ES-I3 (cell line): ENCODE measurements around the gene PTP4A2.
"Not testable (repeated sequence)": the region's sequence is repeated elsewhere in the genome, so short reads cannot be mapped to it uniquely, and the experiment has no call there.

ENCODE experiments used
- H3K36me3 ChIP-seq: 2 replicates; pipeline ENCODE4 v1.6.1; 2013; ENCODE audit warnings: mild to moderate bottlenecking, low read length, control low read depth, moderate library complexity; ENCODE audit not compliant: insufficient read depth
- H3K4me1 ChIP-seq: 2 replicates; pipeline ENCODE4 v1.6.1; 2013; ENCODE audit warnings: mild to moderate bottlenecking, control low read depth, low read length; ENCODE audit not compliant: insufficient read depth
- H3K9ac ChIP-seq: 2 replicates; pipeline ENCODE4 v1.6.1; 2013; ENCODE audit warnings: low read depth, mild to moderate bottlenecking, low read length, moderate library complexity
- H3K9me3 ChIP-seq: 2 replicates; pipeline ENCODE4 v1.6.1; 2013; ENCODE audit warnings: mild to moderate bottlenecking, low read length, moderate library complexity; ENCODE audit not compliant: control insufficient read depth, insufficient read depth

PTP4A2 gene

DNA sequence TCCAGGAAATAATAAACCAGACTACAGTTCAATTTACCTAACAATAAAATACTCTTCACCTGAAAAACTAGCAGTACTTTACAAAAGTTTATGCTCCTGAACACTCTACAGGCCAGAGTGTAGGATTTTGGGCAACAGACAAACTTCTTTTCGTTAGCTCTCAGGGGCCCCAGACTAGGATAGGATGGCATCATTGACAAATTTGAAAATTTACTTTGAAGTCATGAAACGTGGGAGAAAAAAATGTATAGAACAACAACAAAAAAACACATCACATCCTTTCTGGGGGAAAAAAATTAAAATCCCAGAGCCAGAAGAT lies 1.2 kb downstream of the PTP4A2 start:
- no peaks in the 10 kb centered on the region for H3K36me3 ChIP-seq
- peak overlapping the region; percentile 99 for H3K9ac ChIP-seq
- H3K9me3 ChIP-seq: no peaks in the 10 kb centered on the region
- peaks cover 29% of the 10 kb centered on the region for H3K4me1 ChIP-seq

- H3K9ac ChIP-seq: peak overlapping the region; percentile 99
- H3K36me3 ChIP-seq: no peaks in the 10 kb centered on the region
- no peaks in the 10 kb centered on the region for H3K9me3 ChIP-seq
- peaks cover 33% of the 10 kb centered on the region for H3K4me1 ChIP-seq
These were observed 1.7 kb downstream of the PTP4A2 start for GRCh38 chr1:31936278-31936980.

DNA sequence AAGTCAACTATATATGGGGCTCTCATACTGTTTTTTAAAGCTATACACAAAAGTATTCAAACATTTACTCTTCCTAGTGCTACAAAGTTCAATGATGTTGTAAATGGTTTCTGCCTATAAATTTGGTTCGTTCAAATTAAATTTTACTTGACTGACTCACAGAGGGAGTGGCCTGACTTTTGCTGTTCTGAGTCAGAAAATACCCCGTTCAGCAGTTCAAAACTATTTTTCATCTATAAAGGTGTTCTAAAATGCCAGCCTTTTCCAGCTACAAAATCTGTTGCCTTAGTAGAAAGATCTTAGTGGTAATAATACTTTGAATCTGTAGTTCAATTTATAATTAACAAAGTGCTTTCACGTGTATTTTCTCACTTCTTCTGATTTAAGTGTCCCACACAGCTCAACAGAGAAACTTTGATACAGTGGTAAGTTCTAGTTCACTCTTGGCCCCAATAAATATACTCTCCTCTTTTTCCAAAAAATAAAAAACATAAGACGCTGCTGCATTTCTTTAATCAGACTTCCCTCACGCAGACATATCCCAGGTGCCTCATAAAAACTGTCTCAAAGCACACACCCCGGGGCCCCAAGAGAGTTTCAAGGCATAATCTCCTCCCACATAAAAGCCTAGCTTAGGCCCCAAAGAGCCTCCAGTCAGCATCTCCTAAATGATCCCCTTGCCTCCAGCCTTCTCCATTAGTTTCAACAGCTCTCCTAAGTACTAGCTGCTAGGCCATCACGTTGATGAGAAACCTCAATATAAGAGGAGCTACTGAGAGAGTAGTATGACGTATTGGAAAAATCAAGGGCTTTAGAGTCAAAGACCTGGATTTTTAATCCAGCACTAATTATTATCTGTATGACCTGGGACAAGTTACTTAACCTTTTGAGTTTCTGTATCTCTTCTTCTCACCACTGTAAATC lies 3.2 kb downstream of the PTP4A2 start:
- Histone ChIP-seq H3K9me3 (no peaks in the 10 kb centered on the region), H3K4me1 (peaks cover 41% of the 10 kb centered on the region), H3K9ac (no peak overlapping the region), H3K36me3 (no peaks in the 10 kb centered on the region)

- no peak overlapping the region for H3K9ac ChIP-seq
- H3K36me3 ChIP-seq: no peaks in the 10 kb centered on the region
- H3K4me1 ChIP-seq: peaks cover 38% of the 10 kb centered on the region
- H3K9me3 ChIP-seq: no peaks in the 10 kb centered on the region
These were observed 5.5 kb downstream of the PTP4A2 start for GRCh38 chr1:31932491-31933316.

- Histone ChIP-seq H3K9me3 (no peaks in the 10 kb centered on the region), H3K9ac (peak overlapping the region; percentile 9; the same call in 1 of the 2 replicates), H3K4me1 (peaks cover 45% of the 10 kb centered on the region), H3K36me3 (no peaks in the 10 kb centered on the region)
These were observed 6.5 kb downstream of the PTP4A2 start for GRCh38 chr1:31931593-31932225.

DNA sequence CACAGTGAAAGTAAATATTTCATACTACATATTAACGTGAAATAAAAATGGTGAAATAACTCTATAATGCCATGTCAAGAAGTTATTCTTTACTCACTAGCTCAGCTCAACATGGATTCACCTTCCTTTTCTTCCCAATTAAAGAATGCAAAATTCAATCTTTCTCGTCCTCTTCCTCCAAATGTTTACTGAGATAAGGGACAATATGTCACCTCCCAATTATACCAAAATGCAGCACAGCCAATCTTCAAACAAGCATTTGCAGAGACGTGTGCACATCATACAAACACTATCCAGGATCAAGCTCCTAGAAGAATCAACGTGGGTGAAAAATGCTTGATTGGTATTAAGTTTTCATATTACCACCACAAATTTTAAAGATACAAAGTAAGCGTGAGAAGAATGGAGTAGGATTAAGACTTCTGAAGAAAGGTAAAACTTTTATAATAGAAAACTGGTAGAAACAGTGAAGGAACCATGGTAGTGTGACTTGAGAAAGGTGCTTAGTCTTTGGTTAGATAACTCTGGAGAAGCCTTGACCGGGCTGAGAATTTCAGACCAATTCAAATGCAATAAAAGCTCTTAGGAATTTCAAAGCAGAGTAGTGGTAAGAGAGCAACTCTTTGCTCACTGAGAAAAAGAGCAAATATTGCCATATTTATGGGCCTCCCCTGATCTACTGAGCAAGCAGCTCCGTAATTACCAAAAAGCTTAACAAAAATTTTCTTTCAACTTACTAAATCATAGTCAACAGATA lies 7.2 kb downstream of the PTP4A2 start:
- Histone ChIP-seq H3K4me1 (peaks cover 51% of the 10 kb centered on the region), H3K9me3 (no peaks in the 10 kb centered on the region), H3K9ac (peak overlapping the region; percentile 9; the same call in 1 of the 2 replicates), H3K36me3 (no peaks in the 10 kb centered on the region)

DNA sequence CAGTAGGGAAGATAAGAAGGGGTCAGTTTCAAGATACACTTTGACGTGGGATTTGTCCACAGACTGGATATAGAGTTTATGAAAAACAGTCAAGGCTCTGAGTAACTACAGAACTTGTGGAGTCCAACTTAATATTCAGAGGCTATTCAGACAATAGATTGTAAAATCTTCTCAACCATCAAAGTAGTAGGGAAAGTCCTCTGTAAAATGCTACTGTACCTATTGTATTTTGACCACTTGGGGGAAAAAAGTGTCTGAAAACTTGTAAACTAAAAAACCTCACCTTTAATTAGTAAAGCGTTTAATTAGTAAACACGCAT lies 10.5 kb downstream of the PTP4A2 start:
- Histone ChIP-seq H3K4me1 (peaks cover 49% of the 10 kb centered on the region), H3K36me3 (no peaks in the 10 kb centered on the region), H3K9ac (no peak overlapping the region), H3K9me3 (no peaks in the 10 kb centered on the region)

GRCh38 chr1:31926853-31927660 lies 11.1 kb downstream of the PTP4A2 start:
- no peak overlapping the region; the same call in 1 of the 2 replicates for H3K9ac ChIP-seq
- H3K9me3 ChIP-seq: no peaks in the 10 kb centered on the region
- peaks cover 44% of the 10 kb centered on the region for H3K4me1 ChIP-seq
- H3K36me3 ChIP-seq: no peaks in the 10 kb centered on the region

DNA sequence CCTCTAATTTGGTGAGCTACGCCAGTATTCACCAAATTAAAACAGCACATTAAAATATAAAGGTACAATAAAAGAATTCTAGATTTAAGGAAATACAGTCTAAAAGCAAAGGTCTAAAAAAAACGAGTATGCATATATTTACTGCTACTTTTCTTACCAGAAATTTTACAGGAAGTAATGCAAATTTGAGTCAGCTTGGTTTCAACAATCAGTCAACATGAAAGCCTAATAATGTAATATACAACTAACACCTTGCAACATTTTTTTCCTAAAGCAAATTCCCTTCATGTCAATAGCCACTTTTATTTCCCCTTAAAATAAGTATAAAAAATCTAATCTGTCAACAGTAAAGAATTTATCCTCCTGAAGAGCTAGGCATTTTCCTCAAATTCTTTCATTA lies 11.9 kb downstream of the PTP4A2 start:
- Histone ChIP-seq H3K4me1 (peaks cover 37% of the 10 kb centered on the region), H3K36me3 (no peaks in the 10 kb centered on the region), H3K9ac (no peak overlapping the region), H3K9me3 (no peaks in the 10 kb centered on the region)

- H3K9me3 ChIP-seq, H3K9ac ChIP-seq, H3K36me3 ChIP-seq: not testable (repeated sequence)
- H3K4me1 ChIP-seq: peaks cover 33% of the 10 kb centered on the region
These were observed 12.3 kb downstream of the PTP4A2 start for GRCh38 chr1:31925824-31926223.

- Histone ChIP-seq H3K4me1 (peaks cover 27% of the 10 kb centered on the region), H3K36me3 (no peaks in the 10 kb centered on the region), H3K9ac (no peak overlapping the region), H3K9me3 (no peaks in the 10 kb centered on the region)
These were observed 13.3 kb downstream of the PTP4A2 start for GRCh38 chr1:31924839-31925238.

GRCh38 chr1:31923901-31924535 lies 14.2 kb downstream of the PTP4A2 start:
- no peaks in the 10 kb centered on the region for H3K9me3 ChIP-seq
- no peaks in the 10 kb centered on the region for H3K36me3 ChIP-seq
- peaks cover 27% of the 10 kb centered on the region for H3K4me1 ChIP-seq
- no peak overlapping the region for H3K9ac ChIP-seq
